HG02943 (cell line): ENCODE measurements around the gene SACS.
A peak's percentile ranks its signal among the peaks of the same experiment; 100 is the strongest.
"Not testable (repeated sequence)": the region's sequence is repeated elsewhere in the genome, so short reads cannot be mapped to it uniquely, and the experiment has no call there.

Experiments
- ATAC-seq: cut with Tn5 transposase; IDR thresholded peaks from one replicate; pipeline ENCODE4 v1.9.1; 2021; ENCODE audit warnings: mild to moderate bottlenecking, low read depth, moderate library complexity; ENCODE audit not compliant: unreplicated experiment

Gene SACS

DNA sequence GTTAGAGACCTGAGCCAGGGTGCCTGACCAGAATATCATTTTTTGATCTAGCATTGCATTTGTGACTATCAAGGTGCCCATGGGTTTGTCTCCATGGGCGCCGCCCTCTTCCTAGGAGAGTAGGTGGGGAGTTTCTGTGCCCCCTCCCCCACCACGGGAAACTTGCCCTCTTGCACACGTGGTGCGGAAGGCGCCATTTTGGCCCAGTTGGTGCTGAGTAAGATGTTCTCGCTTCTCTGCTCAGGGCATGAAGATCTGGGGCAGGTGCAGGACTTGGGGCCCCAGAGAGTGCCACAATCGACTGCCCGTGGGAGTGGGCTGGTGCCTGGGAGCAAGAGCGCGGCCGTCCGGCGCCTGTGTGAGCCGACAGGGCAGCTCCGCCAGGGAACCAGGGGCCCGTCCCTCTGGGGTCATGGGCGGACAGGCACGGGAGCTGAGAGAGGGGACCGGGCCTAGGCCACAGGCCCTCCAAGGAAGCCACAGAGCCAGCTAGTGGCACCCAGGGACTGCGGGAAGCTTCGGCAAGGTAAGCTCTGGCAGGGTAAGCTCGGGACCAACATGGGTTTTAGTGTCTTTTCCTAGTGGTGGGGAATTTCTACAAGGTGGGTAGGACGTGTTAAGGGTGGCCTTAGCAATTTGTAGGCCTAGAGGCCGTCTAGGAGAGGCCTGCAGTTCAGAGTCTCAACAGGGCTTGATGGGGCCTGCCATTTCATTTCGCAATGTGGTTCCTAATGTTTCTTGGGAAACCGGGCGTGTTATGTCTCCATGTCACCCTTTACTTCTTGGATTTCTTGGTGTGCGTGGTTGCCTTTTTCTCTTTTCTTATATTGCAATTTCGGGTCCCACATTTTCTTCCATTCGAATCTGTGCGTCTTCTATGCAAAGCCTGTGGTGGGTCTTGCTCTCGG, 14.5 kb downstream of the SACS start:
- no peak for ATAC-seq

DNA sequence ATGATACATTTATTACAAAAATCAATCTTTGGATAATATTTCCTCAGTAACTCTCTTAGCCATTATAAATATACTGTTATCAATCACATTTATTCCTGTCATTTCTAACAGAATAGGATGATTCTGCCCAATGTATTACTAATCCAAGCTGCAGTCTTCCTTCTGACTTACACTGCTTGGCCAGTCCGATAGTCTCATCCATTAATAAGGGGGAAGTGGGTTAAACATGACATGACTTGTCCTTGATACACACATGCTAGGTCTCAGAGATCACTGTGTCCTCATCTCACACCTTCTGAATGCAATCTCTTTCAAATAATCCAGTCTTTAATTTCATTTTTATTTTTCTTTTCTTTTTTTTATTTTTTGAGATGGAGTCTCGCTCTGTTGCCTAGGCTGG, 18.8 kb downstream of the SACS start:
- ATAC-seq: no peak

DNA sequence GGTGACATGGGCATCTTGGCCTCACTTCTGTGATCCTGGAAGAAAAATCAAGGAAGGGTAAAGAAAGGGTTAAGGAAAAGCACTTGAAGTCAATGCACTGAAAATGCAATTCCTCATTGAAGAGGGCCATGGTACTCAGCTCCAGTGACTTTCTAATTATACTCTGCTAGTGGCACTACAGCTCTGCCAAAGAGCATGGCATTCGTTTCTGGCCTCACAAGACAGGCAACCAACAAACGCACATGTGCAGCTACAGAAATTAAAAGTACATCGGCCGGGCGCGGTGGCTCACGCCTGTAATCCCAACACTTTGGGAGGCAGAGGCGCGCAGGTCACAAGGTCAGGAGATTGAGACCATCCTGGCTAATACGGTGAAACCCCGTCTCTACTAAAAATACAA, 21.8 kb downstream of the SACS start:
- ATAC-seq: no peak

DNA sequence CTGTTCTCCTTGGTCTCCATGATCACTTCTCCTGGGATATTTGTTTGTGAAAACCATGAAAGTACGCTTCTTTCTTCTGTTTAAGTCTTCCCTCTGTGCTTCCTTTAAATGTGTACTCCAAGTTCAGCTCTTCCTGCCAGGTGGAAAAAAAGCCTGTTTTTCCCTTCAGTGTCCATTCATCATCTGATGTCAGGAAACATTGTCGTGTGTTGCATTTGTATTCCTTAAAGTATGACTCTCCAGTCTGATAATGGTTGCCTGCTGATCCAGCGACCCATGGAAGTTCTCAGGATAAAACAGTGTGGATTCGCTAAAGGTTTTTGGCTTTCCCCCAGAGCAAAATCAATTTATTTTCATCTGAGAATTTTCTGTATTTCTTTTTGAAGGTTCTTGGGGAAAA, 22.3 kb downstream of the SACS start:
- no peak for ATAC-seq

DNA sequence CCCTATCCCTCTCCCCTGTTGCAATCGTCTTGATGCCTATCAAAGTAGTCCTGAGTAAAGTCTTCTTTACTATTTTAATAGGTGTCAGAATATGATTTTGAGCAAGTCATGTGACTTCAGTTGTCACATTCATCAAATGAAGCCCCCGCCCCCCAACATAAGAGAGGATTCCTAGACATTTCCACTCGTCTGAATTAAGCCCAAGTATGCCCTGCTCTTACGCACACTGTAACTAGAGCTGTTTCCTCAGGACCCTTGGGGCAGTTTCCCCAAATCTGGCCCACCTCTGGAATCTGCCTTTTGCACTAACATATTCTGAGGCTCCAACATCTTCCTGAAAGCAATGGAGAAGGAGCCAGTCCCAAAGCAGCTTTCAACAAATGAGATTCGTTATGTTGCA, 25.5 kb downstream of the SACS start:
- ATAC-seq: no peak

DNA sequence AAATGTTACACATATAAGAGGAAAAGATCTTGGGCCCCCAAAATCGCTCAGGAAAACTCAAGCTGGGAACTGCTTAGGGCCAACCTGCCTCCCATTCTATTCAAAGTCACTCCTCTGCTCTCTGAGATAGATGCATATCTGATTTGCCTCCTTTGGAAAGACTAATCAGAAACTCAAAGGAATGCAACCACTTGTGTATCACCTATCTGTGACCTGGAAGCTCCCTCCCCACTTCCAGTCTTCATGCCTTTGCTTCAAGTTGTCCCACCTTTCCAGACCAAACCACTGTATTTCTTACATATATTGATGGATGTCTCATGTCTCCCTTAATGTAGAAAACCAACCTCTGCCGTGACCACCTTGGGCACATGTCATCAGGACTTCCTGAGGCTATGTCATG, 32.3 kb downstream of the SACS start:
- ATAC-seq: not testable (repeated sequence)

DNA sequence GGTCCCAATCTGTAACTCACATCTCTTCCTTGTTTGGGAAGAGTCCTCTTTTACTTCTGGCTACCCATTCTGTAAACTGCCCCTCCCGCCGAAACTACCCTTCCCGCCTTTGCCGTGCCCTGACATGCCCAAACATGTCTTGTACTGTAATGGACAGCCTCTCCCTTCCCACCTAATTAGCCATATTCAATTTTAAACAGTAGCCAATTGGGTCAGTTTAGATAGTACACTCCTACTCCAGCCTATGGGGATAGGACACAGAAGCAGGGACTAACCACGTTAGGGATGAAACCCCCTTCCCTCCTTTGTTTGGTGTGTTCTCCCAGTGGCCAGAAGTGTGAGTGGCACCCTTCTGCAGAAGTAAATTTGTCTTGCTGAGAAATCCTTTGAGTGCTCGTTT, 34.2 kb downstream of the SACS start:
- no peak for ATAC-seq

DNA sequence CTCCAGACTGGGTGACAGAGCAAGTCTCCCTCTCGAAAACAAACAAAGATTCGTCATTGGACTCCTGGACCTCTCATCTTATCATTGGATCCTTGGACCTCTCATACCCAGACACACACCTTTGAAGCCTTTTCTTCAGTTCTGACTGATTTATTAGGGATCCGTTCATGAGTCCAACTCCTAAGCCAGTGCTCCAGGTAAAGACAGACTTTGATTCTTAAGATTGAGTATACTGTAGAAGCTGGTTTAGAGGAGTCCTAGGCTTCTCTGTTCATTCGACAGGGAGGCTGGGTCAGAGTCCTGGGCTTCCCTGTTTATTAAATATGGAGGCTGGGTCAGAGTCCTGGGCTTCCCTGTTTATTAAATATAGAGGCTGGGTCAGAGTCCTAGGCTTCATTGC, 38.7 kb downstream of the SACS start:
- no peak for ATAC-seq

DNA sequence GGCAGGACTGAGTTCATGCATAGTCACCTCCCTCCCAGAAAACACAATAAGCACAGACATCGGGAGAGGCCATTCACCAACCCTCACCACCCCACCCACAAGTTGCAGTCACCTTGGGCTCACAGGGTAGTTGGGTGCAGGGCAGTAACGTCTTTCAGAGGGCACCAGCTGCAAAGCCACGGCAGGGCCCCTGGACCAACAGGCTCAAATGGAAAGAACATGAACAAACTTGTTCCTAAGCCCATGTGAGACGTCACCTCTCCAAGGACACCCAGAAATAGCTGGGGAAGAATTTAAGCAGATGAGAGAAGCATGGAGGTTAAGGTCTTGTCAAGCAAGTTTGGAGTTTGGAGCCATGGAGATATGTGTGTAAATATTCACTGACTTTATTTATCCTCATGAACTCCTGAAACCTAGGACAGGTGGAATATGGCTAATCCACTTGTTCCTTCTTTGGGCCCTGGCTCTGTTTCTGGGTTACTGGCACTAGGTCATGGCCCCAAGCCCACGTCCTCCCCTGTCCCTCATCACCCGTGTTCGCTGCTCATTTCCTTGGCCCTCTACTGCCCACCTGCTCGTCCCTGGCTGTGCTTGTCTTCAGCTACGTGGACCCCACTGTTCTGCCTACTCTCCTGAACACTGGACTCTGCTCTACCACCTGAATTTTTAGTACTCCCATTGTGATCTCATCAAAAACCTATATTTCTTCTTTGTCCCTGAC, 40.4 kb downstream of the SACS start:
- ATAC-seq: no peak

DNA sequence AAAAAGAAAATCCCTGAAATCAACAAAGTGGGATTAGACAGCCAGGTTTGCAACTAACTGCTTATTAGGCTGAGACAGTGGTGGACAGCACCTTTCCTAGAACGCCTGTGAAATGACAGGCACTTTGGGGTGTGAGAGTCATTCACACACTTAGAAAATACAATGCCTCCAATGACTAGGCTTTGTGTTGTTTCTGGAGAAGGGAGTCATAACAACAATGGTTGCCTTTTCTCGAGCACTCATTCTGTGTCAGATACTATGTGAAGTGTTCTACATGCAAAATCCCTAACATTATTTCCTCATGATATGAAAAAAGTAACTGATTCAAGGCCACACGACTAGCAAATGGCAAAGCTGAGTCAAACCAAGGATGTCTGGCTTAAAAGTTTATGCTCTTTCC, 41.2 kb downstream of the SACS start:
- no peak for ATAC-seq

DNA sequence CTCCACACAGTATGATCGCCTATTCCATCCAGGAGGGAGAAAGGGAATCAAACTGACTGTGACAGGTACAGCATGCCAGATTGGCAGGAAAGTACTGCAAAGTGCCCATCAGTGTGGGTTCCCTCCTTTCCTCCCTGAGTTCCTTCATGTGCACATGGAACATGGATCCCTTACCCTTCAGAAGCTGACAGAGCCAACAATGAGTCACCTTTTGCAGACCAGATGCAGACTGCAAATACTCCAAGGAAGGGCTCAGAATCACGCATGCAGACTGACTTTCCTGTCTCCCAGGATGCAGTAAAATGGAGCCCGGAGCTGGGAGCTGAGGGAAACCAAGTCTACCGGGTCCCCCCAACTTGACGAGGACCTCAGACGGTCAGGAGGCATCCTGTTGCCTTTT, 41.8 kb downstream of the SACS start:
- ATAC-seq: no peak

DNA sequence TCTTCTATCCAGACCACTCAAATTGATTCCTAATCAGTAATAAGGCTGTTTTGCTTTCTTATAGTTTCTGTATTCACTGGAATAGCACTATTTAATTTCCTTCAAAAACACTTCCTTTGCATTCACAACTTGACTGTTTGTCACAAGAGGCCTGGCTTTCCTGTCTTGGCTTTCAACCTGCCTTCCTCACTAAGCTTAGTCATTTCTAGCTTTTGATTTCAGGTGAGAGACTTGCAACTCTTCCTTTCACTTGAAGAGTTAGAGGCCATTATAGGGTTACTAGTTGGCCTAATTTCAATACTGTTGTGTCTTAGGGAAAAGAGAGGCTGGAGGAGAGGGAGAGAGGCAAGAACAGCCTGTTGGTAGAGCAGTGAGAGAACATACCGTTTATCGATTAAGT, 47.0 kb downstream of the SACS start:
- ATAC-seq: no peak

DNA sequence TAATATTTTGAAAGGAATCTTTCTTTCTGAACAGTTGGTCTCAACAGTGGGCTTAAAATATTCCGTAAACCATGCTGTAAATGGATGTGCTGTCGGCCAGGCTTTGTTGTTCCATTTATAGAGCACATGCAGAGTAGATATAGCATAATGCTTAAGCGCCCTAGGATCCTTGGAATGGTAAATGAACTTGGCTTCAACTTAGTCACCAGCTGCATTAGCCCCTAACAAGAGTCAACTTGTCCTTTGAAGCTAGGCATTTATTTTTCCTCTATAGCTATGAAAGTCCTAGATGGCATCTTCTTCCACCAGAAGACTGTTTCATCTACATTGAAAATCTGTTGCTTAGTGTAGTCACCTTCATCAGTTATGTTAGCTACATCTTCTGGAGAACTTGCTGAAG, 47.6 kb downstream of the SACS start:
- ATAC-seq: no peak

DNA sequence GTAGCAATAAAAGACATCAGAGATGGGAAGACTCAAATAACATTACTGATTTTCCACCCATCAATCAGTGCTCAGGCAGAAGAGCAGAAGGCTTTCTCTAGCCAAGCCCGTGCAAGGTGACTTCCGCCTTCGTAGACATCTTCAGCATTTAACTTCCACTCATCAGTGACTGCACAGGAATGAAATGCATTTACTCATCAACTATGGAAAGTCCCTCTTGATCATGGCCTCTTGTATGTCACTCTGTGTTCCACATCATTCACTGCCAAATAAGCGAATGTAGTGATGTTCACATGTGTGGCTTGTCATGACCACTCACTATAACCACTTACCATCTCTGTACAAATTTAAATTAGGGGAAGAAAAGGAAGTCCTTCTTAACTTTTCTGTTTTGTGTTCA, 49.4 kb downstream of the SACS start:
- ATAC-seq: peak; percentile 74

DNA sequence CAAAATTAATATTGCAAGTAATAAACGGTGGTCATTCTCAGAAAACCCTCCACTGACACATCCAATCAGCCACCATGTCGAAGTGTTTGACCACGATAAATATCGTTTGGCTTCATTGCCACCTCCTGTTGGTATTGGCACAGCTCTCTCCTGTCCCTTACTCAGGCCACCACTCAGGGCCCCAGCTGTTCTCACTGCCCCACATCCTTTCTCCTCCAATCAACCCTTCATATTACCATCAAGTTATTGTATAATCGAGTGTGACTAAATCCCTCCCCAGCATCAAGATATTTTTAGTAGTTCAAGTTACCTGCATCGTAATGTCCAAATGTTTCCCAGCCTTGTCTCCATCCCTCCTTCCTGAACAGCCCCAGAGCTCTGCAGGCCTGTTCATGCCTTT, 50.4 kb downstream of the SACS start:
- no peak for ATAC-seq

DNA sequence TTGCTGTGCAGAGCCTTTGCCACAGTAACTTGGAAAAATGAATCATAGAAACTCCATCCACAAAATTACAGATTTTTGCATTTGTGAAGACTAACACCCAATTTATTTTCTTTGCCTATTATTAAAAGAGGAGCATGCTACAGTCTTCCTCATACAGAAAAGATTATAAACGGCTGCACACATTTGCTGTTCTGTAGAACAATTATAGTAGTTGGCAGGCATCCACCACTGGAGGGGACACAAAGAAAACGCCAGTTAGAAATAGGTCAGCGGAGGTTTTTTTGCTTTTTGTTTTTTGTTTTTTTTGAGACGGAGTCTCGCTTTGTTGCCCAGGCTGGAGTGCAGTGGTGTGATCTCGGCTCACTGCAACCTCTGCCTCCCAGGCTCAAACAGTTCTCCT, 51.6 kb downstream of the SACS start:
- no peak for ATAC-seq

DNA sequence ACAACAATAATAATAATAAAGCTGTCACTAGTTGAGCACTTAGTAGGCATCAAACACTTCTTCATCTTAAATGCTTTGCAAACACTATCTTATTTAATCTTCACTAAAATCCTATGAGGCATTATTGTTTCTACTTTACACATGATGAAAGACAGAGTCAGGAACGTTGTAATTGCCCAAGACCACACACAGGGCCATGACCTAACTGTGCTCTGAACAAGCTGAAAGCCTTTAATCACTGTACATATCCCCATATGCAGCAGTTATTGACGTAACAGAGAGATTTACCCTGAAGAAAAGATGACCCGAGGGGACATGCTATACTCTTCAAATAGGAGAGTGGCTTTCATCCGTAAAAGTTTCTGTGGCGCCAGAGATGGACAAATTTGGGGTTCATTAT, 53.0 kb downstream of the SACS start:
- ATAC-seq: no peak

DNA sequence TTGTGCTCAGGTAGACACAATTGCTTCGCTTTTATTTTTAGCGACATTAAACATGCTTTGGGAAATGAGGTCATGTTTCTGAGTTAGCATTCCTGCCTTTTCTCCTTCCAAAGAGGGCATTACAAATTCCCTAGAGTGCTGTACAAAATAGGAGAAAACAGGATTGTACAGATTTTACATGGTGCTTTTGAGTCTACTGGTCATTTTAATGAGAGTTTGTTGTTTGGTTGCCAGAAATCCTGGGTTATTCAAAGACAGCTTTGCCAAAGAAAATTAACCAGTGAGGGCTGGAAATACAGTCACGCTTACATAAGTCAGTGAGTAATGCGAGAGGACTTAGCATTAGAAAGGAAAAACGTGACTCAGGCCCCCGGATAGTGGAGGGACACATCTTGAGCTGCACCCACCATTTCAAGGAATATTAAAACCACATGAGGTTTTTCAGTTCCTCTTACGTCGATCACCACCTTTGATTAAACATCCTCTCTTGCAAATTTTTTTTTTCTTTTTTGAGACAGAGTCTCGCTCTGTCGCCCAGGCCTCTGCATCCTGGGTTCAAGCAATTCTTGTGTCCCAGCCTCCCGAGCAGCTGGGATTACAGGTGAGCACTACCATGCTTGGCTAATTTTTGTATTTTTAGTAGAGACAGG, 55.4 kb downstream of the SACS start:
- ATAC-seq: no peak

DNA sequence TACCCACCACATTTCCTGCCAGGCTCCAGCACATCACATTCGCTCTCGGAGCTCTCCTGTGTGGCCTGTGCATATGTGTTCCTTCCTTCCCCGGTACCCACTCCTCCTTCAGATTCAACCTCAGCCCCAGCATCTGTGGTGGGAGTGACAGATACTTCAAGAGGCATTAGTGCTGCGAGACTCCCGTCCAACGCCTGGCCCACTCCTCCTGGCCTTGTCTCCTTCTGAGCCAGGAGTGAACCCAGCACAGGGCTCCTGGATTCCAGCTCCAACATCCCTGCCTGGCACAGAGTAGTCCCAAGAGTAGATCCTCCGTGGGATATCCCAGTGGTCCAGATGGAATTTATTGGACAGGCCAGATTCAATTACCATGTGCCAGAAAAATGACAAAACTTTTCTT, 55.9 kb downstream of the SACS start:
- ATAC-seq: no peak

DNA sequence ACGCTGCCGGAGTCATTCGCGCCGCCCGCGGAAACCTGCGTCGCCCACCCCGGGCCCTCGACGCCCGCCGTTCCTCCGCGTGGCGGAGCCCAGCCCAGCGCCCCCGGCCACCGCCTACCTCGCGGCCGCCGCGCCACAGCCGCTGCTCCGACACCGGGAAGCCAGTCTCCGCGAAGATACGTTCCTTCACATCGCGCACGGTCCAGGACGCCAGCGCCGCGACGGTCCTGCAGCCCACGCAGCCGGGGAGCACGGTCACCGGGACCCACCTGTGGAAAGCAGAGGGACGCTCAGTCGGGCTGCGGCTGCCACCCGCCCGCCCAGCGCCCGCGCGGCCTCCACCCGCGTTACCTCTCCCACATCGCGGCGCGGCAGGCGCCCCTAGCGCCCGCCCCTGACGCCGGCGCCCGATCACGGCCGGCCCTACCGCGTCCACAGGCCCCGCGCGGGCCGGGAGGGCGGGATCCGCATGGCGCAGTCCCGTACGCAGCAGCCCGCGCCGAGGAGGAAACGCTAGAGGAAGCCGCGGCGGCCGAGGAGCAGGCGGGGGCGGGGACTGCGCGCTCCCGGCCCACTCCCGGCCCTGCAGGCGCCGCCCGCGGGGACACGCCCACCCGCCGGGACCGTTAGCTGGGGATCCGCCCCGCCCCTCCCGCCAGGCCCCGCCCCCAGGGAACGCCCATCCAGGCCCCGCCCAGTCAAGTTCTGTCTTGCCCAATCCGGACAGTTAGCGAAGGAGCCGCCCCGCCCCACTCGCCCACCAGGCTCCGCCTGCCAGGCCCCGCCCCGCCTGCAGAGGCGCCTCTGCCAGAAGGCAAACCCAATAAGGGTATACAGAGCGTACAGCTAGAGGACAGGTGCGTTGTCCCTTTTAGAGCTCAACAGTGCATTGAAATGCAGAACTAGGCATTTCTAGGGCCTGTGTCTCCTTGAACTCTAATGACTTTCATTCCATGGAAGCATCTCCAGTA, 58.2 kb downstream of the SACS start:
- peak; percentile 81 for ATAC-seq
